Coronary artery (tissue), 2 donors: ENCODE data around the gene PPL.

Experiments
- DNase-seq: peaks from one replicate; pipeline ENCODE4 v3.0.0-alpha.2; 2017; ENCODE audit warnings: low spot score
- H3K27ac ChIP-seq, 2 donors: fragments of 200-600 bp; sonication (generic); one replicate each; pipeline ENCODE4 v1.5.1; 2016 to 2019
- H3K4me3 ChIP-seq: fragments of 200-600 bp; sonication (generic); 2 replicates; pipeline ENCODE4 v1.5.1; 2016; ENCODE audit warnings: mild to moderate bottlenecking, moderate library complexity
- CTCF ChIP-seq: fragments of 200-600 bp; sonication (generic); IDR thresholded peaks from one replicate; pipeline ENCODE4 v1.5.1; 2019; ENCODE audit warnings: antibody characterized with exemption

Gene PPL

GRCh38 chr16:4923853-4924252 lies 13.1 kb downstream of the PPL start:
- H3K4me3 ChIP-seq: no peak overlapping the region
- no peak for TF ChIP-seq CTCF
- no peak overlapping the region for H3K27ac ChIP-seq
- no peak for DNase-seq

GRCh38 chr16:4922721-4923342 lies 14.1 kb downstream of the PPL start:
- Histone ChIP-seq H3K4me3 (no peak overlapping the region), H3K27ac (no peak overlapping the region)
- no peak for DNase-seq
- TF ChIP-seq CTCF: no peak

- H3K27ac ChIP-seq: no peak overlapping the region
Observed at GRCh38 chr16:4920826-4921225, 16.1 kb downstream of the PPL start.

GRCh38 chr16:4918781-4919251 lies 18.1 kb downstream of the PPL start:
- TF ChIP-seq CTCF: no peak
- Histone ChIP-seq H3K27ac (no peak overlapping the region), H3K4me3 (no peak overlapping the region)
- no peak for DNase-seq

More at GRCh38 chr16:4920826-4921225, 16.1 kb downstream of the PPL start:
- TF ChIP-seq CTCF: no peak
- no peak for DNase-seq
- no peak overlapping the region for H3K4me3 ChIP-seq

- Histone ChIP-seq H3K4me3 (no peak overlapping the region), H3K27ac (peak overlapping the region in 1 of 2 donors; percentile 13)
- no peak for DNase-seq
- no peak for TF ChIP-seq CTCF
Observed at GRCh38 chr16:4917117-4917516, 19.8 kb downstream of the PPL start.

GRCh38 chr16:4915226-4915761 lies 21.7 kb downstream of the PPL start:
- Histone ChIP-seq H3K4me3 (no peak overlapping the region), H3K27ac (no peak overlapping the region)
- no peak for TF ChIP-seq CTCF
- DNase-seq: no peak
